WTC11 (cell line): Measurements from ENCODE around the gene HS3ST4. TPM values are rescaled to one million over a fixed set of nuclear protein-coding genes. Genes with fewer than 3 reads are reported as not detected.

Experiments
- ATAC-seq: fragments of 200-7000 bp; cut with Tn5 transposase; 2 replicates; pipeline ENCODE4 v1.10.0; 2021; ENCODE audit warnings: mild to moderate bottlenecking, moderate library complexity
- CTCF ChIA-PET: fragments of 300-600 bp; sonication (Branson Sonifier 250); formaldehyde crosslinking; loops from one replicate; lab custom pipeline; 2021; ENCODE audit warnings: antibody characterized with exemption; lab: Charles Lee
- POLR2A ChIA-PET: fragments of 350-600 bp; sonication (Branson Sonifier 250); formaldehyde crosslinking; loops from one replicate; lab custom pipeline; 2021; ENCODE audit warnings: antibody characterized with exemption; lab: Charles Lee
- DNase-seq: peaks from one replicate; pipeline ENCODE4 v3.0.0; 2021; ENCODE audit warnings: low spot score
- H3K27ac Mint-ChIP-seq: 2 replicates; pipeline ENCODE4 v1.8.0; 2021; ENCODE audit warnings: mixed read lengths
- H3K27me3 Mint-ChIP-seq: 2 replicates; pipeline ENCODE4 v1.8.0; 2021; ENCODE audit warnings: low read depth, mild to moderate bottlenecking, moderate library complexity, mixed read lengths
- H3K36me3 Mint-ChIP-seq: 2 replicates; pipeline ENCODE4 v1.8.0; 2021; ENCODE audit warnings: mixed read lengths
- H3K4me1 Mint-ChIP-seq: 2 replicates; pipeline ENCODE4 v1.8.0; 2022; ENCODE audit warnings: mixed read lengths
- H3K4me3 Mint-ChIP-seq: 2 replicates; pipeline ENCODE4 v1.8.0; 2021; ENCODE audit warnings: mild to moderate bottlenecking, moderate library complexity, mixed read lengths
- H3K9me3 Mint-ChIP-seq: 2 replicates; pipeline ENCODE4 v1.8.0; 2021; ENCODE audit warnings: mixed read lengths
- FOXP1 ChIP-seq: sonication (generic); formaldehyde crosslinking; IDR thresholded peaks from 2 replicates; pipeline ENCODE4 v1.8.0; 2022; ENCODE audit warnings: missing genetic modification reagents, mild to moderate bottlenecking, moderate library complexity, borderline replicate concordance
- GABPB1 ChIP-seq: sonication (generic); formaldehyde crosslinking; IDR thresholded peaks from 2 replicates; pipeline ENCODE4 v1.8.1; 2023; ENCODE audit warnings: mild to moderate bottlenecking, missing genetic modification reagents
- IRF2 ChIP-seq: sonication (generic); formaldehyde crosslinking; IDR thresholded peaks from 2 replicates; pipeline ENCODE4 v1.8.0; 2022; ENCODE audit warnings: low read depth, missing genetic modification reagents, borderline replicate concordance
- KAT7 ChIP-seq: sonication (generic); formaldehyde crosslinking; IDR thresholded peaks from 2 replicates; pipeline ENCODE4 v1.8.1; 2023; ENCODE audit warnings: missing genetic modification reagents, mild to moderate bottlenecking, borderline replicate concordance
- RORB ChIP-seq: fragments of 250-450 bp; sonication (Bioruptor Pico); IDR thresholded peaks from 2 replicates; pipeline ENCODE4 v1.9.0; 2021; ENCODE audit warnings: mild to moderate bottlenecking
- ZBTB21 ChIP-seq: sonication (generic); formaldehyde crosslinking; IDR thresholded peaks from 2 replicates; pipeline ENCODE4 v1.8.1; 2023; ENCODE audit warnings: mild to moderate bottlenecking, missing genetic modification reagents, borderline replicate concordance
- ZNF121 ChIP-seq: sonication (generic); formaldehyde crosslinking; IDR thresholded peaks from 2 replicates; pipeline ENCODE4 v1.8.0; 2023; ENCODE audit warnings: missing genetic modification reagents
- ZNF232 ChIP-seq: sonication (generic); formaldehyde crosslinking; IDR thresholded peaks from 2 replicates; pipeline ENCODE4 v1.8.0; 2022; ENCODE audit warnings: mild to moderate bottlenecking, missing genetic modification reagents
- total RNA-seq: library from RNA; stranded (reverse); gene quantifications from 3 replicates; pipeline ENCODE4 v1.2.3, GENCODE V29; 2021
- TF ChIP-seq, protein P1 (sequence below): sonication (generic); formaldehyde crosslinking; IDR thresholded peaks from 2 replicates; pipeline ENCODE4 v1.8.1; 2022; ENCODE audit warnings: low read depth, missing genetic modification reagents, borderline replicate concordance
- TF ChIP-seq, protein P2 (sequence below): fragments of 250-450 bp; sonication (Bioruptor Pico); IDR thresholded peaks from 2 replicates; pipeline ENCODE4 v1.9.0; 2021; ENCODE audit warnings: mild to moderate bottlenecking, borderline replicate concordance
- TF ChIP-seq, protein P3 (sequence below): sonication (generic); formaldehyde crosslinking; IDR thresholded peaks from 2 replicates; pipeline ENCODE4 v1.8.1; 2023; ENCODE audit warnings: mild to moderate bottlenecking, missing genetic modification reagents, moderate library complexity
- TF ChIP-seq, protein P4 (sequence below): sonication (generic); formaldehyde crosslinking; IDR thresholded peaks from 2 replicates; pipeline ENCODE4 v1.8.1; 2023; ENCODE audit warnings: mild to moderate bottlenecking, moderate library complexity, missing genetic modification reagents
- TF ChIP-seq, protein P5 (sequence below): sonication (generic); formaldehyde crosslinking; IDR thresholded peaks from 2 replicates; pipeline ENCODE4 v1.8.1; 2023; ENCODE audit warnings: mild to moderate bottlenecking, missing genetic modification reagents, borderline replicate concordance
- TF ChIP-seq, protein P6 (sequence below): sonication (generic); formaldehyde crosslinking; IDR thresholded peaks from 2 replicates; pipeline ENCODE4 v1.8.1; 2023; ENCODE audit warnings: mild to moderate bottlenecking, missing genetic modification reagents
- TF ChIP-seq, protein P7 (sequence below): sonication (generic); formaldehyde crosslinking; IDR thresholded peaks from 2 replicates; pipeline ENCODE4 v1.8.0; 2023; ENCODE audit warnings: missing genetic modification reagents
- TF ChIP-seq, protein P8 (sequence below): sonication (generic); formaldehyde crosslinking; IDR thresholded peaks from 2 replicates; pipeline ENCODE4 v1.8.0; 2023; ENCODE audit warnings: mild to moderate bottlenecking, missing genetic modification reagents

The HS3ST4 gene
- total RNA-seq, 1 experiment from 2014 or later: 5.4 TPM

DNA sequence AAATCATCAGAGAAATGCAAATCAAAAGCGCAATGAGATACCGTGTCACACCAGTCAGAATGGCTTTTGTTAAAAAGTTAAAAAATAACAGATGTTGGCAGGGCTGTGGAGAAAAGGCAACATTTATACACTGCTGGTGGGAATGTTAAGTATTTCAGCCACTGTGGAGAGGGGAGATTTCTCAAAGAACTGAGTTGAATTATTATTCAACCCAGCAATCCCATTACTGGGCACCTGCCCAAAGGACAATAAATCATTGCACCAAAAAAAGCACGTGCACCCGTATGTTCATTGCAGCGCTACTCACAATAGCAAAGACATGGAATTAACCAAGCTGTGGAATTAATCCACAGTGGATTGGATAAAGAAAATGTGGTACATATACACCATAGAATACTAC is 204.7 kb downstream of the HS3ST4 start:
- H3K27me3 Mint-ChIP-seq: no peaks in the 10 kb centered on the region
- no peak for DNase-seq
- no peak for ATAC-seq
- no peak overlapping the region for H3K4me3 Mint-ChIP-seq
- TF ChIP-seq, protein P1, sequence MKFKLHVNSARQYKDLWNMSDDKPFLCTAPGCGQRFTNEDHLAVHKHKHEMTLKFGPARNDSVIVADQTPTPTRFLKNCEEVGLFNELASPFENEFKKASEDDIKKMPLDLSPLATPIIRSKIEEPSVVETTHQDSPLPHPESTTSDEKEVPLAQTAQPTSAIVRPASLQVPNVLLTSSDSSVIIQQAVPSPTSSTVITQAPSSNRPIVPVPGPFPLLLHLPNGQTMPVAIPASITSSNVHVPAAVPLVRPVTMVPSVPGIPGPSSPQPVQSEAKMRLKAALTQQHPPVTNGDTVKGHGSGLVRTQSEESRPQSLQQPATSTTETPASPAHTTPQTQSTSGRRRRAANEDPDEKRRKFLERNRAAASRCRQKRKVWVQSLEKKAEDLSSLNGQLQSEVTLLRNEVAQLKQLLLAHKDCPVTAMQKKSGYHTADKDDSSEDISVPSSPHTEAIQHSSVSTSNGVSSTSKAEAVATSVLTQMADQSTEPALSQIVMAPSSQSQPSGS (CRISPR knock-in tag): no peak
- TF ChIP-seq, protein P2, sequence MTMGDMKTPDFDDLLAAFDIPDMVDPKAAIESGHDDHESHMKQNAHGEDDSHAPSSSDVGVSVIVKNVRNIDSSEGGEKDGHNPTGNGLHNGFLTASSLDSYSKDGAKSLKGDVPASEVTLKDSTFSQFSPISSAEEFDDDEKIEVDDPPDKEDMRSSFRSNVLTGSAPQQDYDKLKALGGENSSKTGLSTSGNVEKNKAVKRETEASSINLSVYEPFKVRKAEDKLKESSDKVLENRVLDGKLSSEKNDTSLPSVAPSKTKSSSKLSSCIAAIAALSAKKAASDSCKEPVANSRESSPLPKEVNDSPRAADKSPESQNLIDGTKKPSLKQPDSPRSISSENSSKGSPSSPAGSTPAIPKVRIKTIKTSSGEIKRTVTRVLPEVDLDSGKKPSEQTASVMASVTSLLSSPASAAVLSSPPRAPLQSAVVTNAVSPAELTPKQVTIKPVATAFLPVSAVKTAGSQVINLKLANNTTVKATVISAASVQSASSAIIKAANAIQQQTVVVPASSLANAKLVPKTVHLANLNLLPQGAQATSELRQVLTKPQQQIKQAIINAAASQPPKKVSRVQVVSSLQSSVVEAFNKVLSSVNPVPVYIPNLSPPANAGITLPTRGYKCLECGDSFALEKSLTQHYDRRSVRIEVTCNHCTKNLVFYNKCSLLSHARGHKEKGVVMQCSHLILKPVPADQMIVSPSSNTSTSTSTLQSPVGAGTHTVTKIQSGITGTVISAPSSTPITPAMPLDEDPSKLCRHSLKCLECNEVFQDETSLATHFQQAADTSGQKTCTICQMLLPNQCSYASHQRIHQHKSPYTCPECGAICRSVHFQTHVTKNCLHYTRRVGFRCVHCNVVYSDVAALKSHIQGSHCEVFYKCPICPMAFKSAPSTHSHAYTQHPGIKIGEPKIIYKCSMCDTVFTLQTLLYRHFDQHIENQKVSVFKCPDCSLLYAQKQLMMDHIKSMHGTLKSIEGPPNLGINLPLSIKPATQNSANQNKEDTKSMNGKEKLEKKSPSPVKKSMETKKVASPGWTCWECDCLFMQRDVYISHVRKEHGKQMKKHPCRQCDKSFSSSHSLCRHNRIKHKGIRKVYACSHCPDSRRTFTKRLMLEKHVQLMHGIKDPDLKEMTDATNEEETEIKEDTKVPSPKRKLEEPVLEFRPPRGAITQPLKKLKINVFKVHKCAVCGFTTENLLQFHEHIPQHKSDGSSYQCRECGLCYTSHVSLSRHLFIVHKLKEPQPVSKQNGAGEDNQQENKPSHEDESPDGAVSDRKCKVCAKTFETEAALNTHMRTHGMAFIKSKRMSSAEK (CRISPR knock-in tag): no peak
- TF ChIP-seq GABPB1 (CRISPR knock-in tag) (no peak), IRF2 (CRISPR knock-in tag) (no peak), ZNF121 (CRISPR knock-in tag) (no peak), KAT7 (no peak), ZBTB21 (no peak), ZNF232 (no peak), RORB (CRISPR knock-in tag) (no peak), FOXP1 (no peak)
- TF ChIP-seq, protein P3, sequence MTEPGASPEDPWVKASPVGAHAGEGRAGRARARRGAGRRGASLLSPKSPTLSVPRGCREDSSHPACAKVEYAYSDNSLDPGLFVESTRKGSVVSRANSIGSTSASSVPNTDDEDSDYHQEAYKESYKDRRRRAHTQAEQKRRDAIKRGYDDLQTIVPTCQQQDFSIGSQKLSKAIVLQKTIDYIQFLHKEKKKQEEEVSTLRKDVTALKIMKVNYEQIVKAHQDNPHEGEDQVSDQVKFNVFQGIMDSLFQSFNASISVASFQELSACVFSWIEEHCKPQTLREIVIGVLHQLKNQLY (CRISPR knock-in tag): no peak
- TF ChIP-seq, protein P4, sequence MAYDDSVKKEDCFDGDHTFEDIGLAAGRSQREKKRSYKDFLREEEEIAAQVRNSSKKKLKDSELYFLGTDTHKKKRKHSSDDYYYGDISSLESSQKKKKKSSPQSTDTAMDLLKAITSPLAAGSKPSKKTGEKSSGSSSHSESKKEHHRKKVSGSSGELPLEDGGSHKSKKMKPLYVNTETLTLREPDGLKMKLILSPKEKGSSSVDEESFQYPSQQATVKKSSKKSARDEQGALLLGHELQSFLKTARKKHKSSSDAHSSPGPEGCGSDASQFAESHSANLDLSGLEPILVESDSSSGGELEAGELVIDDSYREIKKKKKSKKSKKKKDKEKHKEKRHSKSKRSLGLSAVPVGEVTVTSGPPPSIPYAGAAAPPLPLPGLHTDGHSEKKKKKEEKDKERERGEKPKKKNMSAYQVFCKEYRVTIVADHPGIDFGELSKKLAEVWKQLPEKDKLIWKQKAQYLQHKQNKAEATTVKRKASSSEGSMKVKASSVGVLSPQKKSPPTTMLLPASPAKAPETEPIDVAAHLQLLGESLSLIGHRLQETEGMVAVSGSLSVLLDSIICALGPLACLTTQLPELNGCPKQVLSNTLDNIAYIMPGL: no peak
- TF ChIP-seq, protein P5, sequence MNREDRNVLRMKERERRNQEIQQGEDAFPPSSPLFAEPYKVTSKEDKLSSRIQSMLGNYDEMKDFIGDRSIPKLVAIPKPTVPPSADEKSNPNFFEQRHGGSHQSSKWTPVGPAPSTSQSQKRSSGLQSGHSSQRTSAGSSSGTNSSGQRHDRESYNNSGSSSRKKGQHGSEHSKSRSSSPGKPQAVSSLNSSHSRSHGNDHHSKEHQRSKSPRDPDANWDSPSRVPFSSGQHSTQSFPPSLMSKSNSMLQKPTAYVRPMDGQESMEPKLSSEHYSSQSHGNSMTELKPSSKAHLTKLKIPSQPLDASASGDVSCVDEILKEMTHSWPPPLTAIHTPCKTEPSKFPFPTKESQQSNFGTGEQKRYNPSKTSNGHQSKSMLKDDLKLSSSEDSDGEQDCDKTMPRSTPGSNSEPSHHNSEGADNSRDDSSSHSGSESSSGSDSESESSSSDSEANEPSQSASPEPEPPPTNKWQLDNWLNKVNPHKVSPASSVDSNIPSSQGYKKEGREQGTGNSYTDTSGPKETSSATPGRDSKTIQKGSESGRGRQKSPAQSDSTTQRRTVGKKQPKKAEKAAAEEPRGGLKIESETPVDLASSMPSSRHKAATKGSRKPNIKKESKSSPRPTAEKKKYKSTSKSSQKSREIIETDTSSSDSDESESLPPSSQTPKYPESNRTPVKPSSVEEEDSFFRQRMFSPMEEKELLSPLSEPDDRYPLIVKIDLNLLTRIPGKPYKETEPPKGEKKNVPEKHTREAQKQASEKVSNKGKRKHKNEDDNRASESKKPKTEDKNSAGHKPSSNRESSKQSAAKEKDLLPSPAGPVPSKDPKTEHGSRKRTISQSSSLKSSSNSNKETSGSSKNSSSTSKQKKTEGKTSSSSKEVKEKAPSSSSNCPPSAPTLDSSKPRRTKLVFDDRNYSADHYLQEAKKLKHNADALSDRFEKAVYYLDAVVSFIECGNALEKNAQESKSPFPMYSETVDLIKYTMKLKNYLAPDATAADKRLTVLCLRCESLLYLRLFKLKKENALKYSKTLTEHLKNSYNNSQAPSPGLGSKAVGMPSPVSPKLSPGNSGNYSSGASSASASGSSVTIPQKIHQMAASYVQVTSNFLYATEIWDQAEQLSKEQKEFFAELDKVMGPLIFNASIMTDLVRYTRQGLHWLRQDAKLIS (CRISPR knock-in tag): no peak
- TF ChIP-seq, protein P6, sequence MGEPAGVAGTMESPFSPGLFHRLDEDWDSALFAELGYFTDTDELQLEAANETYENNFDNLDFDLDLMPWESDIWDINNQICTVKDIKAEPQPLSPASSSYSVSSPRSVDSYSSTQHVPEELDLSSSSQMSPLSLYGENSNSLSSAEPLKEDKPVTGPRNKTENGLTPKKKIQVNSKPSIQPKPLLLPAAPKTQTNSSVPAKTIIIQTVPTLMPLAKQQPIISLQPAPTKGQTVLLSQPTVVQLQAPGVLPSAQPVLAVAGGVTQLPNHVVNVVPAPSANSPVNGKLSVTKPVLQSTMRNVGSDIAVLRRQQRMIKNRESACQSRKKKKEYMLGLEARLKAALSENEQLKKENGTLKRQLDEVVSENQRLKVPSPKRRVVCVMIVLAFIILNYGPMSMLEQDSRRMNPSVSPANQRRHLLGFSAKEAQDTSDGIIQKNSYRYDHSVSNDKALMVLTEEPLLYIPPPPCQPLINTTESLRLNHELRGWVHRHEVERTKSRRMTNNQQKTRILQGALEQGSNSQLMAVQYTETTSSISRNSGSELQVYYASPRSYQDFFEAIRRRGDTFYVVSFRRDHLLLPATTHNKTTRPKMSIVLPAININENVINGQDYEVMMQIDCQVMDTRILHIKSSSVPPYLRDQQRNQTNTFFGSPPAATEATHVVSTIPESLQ: no peak
- TF ChIP-seq, protein P7, sequence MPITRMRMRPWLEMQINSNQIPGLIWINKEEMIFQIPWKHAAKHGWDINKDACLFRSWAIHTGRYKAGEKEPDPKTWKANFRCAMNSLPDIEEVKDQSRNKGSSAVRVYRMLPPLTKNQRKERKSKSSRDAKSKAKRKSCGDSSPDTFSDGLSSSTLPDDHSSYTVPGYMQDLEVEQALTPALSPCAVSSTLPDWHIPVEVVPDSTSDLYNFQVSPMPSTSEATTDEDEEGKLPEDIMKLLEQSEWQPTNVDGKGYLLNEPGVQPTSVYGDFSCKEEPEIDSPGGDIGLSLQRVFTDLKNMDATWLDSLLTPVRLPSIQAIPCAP (CRISPR knock-in tag): no peak
- TF ChIP-seq, protein P8, sequence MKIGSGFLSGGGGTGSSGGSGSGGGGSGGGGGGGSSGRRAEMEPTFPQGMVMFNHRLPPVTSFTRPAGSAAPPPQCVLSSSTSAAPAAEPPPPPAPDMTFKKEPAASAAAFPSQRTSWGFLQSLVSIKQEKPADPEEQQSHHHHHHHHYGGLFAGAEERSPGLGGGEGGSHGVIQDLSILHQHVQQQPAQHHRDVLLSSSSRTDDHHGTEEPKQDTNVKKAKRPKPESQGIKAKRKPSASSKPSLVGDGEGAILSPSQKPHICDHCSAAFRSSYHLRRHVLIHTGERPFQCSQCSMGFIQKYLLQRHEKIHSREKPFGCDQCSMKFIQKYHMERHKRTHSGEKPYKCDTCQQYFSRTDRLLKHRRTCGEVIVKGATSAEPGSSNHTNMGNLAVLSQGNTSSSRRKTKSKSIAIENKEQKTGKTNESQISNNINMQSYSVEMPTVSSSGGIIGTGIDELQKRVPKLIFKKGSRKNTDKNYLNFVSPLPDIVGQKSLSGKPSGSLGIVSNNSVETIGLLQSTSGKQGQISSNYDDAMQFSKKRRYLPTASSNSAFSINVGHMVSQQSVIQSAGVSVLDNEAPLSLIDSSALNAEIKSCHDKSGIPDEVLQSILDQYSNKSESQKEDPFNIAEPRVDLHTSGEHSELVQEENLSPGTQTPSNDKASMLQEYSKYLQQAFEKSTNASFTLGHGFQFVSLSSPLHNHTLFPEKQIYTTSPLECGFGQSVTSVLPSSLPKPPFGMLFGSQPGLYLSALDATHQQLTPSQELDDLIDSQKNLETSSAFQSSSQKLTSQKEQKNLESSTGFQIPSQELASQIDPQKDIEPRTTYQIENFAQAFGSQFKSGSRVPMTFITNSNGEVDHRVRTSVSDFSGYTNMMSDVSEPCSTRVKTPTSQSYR (CRISPR knock-in tag): no peak
- ChIA-PET POLR2A (no interaction called here), CTCF (no interaction called here)
- no peaks in the 10 kb centered on the region for H3K9me3 Mint-ChIP-seq
- peaks cover 9% of the 10 kb centered on the region for H3K4me1 Mint-ChIP-seq
- H3K36me3 Mint-ChIP-seq: no peaks in the 10 kb centered on the region
- no peak overlapping the region for H3K27ac Mint-ChIP-seq
